Measurements from ENCODE around the gene RBMXL3.

Gene RBMXL3

GRCh38 chrX:115183980-115184379, 5.2 kb upstream of the RBMXL3 start:
- no peak overlapping the region for H3K4me3 ChIP-seq (ENCODE audit: insufficient read depth, low read length, poor library complexity, severe bottlenecking)
- no peaks in the 10 kb centered on the region for H3K36me3 ChIP-seq (ENCODE audit: low read length)
- H4K20me1 ChIP-seq (ENCODE audit: low read depth, low read length), result no peaks in the 10 kb centered on the region
- H3K9me2 ChIP-seq (replicated peaks; ENCODE audit: insufficient read depth, low read length), result no peaks in the 10 kb centered on the region
- no peak for TF ChIP-seq EZH2phosphoT487 (conservative IDR thresholded peaks at IDR 0.05; ENCODE audit: low read length)
- TF ChIP-seq, protein P1, sequence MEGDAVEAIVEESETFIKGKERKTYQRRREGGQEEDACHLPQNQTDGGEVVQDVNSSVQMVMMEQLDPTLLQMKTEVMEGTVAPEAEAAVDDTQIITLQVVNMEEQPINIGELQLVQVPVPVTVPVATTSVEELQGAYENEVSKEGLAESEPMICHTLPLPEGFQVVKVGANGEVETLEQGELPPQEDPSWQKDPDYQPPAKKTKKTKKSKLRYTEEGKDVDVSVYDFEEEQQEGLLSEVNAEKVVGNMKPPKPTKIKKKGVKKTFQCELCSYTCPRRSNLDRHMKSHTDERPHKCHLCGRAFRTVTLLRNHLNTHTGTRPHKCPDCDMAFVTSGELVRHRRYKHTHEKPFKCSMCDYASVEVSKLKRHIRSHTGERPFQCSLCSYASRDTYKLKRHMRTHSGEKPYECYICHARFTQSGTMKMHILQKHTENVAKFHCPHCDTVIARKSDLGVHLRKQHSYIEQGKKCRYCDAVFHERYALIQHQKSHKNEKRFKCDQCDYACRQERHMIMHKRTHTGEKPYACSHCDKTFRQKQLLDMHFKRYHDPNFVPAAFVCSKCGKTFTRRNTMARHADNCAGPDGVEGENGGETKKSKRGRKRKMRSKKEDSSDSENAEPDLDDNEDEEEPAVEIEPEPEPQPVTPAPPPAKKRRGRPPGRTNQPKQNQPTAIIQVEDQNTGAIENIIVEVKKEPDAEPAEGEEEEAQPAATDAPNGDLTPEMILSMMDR (IDR thresholded peaks at IDR 0.05; ENCODE audit: insufficient read depth, low read length, poor library complexity, severe bottlenecking), result no peak
- H3K9me3 ChIP-seq (ENCODE audit: insufficient read depth, low read length), result no peaks in the 10 kb centered on the region
- H3K9ac ChIP-seq (ENCODE audit: low read length), result no peak overlapping the region
- H2AFZ ChIP-seq (ENCODE audit: low read depth, low read length, severe bottlenecking), result no peak overlapping the region
- H3K27me3 ChIP-seq (ENCODE audit: low read length), result no peaks in the 10 kb centered on the region
- no peak overlapping the region for H3K27ac ChIP-seq (ENCODE audit: low read depth, low read length)
- H3K4me2 ChIP-seq (ENCODE audit: low read depth, low read length, poor library complexity, severe bottlenecking), result no peak overlapping the region
- H3K79me2 ChIP-seq (ENCODE audit: insufficient read depth, low read length), result no peaks in the 10 kb centered on the region
- H3F3A ChIP-seq (ENCODE audit: insufficient read depth), result no peaks in the 10 kb centered on the region

- no peaks in the 10 kb centered on the region for H3K36me3 ChIP-seq (ENCODE audit: low read length)
- H3K9me3 ChIP-seq (ENCODE audit: insufficient read depth, low read length), result no peaks in the 10 kb centered on the region
- no peaks in the 10 kb centered on the region for H3K27me3 ChIP-seq (ENCODE audit: low read length)
- H3K4me2 ChIP-seq (ENCODE audit: low read depth, low read length, poor library complexity, severe bottlenecking), result no peak overlapping the region
- H2AFZ ChIP-seq (ENCODE audit: low read depth, low read length, severe bottlenecking), result no peak overlapping the region
- H3K9ac ChIP-seq (ENCODE audit: low read length), result no peak overlapping the region
- H3K79me2 ChIP-seq (ENCODE audit: insufficient read depth, low read length), result no peaks in the 10 kb centered on the region
- TF ChIP-seq EZH2phosphoT487 (conservative IDR thresholded peaks at IDR 0.05; ENCODE audit: low read length), result no peak
- TF ChIP-seq, protein P1 (IDR thresholded peaks at IDR 0.05; ENCODE audit: insufficient read depth, low read length, poor library complexity, severe bottlenecking), result no peak
- no peaks in the 10 kb centered on the region for H3F3A ChIP-seq (ENCODE audit: insufficient read depth)
- no peaks in the 10 kb centered on the region for H4K20me1 ChIP-seq (ENCODE audit: low read depth, low read length)
- no peak overlapping the region for H3K4me3 ChIP-seq (ENCODE audit: insufficient read depth, low read length, poor library complexity, severe bottlenecking)
- no peak overlapping the region for H3K27ac ChIP-seq (ENCODE audit: low read depth, low read length)
- H3K9me2 ChIP-seq (replicated peaks; ENCODE audit: insufficient read depth, low read length), result no peaks in the 10 kb centered on the region
Observed at GRCh38 chrX:115189646-115190635, 731 bp downstream of the RBMXL3 start.

GRCh38 chrX:115190636-115191489, 1.7 kb downstream of the RBMXL3 start:
- Histone ChIP-seq H3K4me3 (ENCODE audit: insufficient read depth, low read length, poor library complexity, severe bottlenecking) (no peak overlapping the region), H3K4me2 (ENCODE audit: low read depth, low read length, poor library complexity, severe bottlenecking) (no peak overlapping the region), H3K9ac (ENCODE audit: low read length) (no peak overlapping the region), H3K9me2 (replicated peaks; ENCODE audit: insufficient read depth, low read length) (no peaks in the 10 kb centered on the region), H3K79me2 (ENCODE audit: insufficient read depth, low read length) (no peaks in the 10 kb centered on the region), H3K27ac (ENCODE audit: low read depth, low read length) (no peak overlapping the region), H3K9me3 (ENCODE audit: insufficient read depth, low read length) (no peaks in the 10 kb centered on the region), H3F3A (ENCODE audit: insufficient read depth) (no peaks in the 10 kb centered on the region), H3K27me3 (ENCODE audit: low read length) (no peaks in the 10 kb centered on the region), H3K36me3 (ENCODE audit: low read length) (no peaks in the 10 kb centered on the region), H4K20me1 (ENCODE audit: low read depth, low read length) (no peaks in the 10 kb centered on the region), H2AFZ (ENCODE audit: low read depth, low read length, severe bottlenecking) (no peak overlapping the region)
- TF ChIP-seq, protein P1 (IDR thresholded peaks at IDR 0.05; ENCODE audit: insufficient read depth, low read length, poor library complexity, severe bottlenecking), result no peak
- TF ChIP-seq EZH2phosphoT487 (conservative IDR thresholded peaks at IDR 0.05; ENCODE audit: low read length), result no peak
